Adipose tissue (tissue), 3 donors: ENCODE measurements around the gene TTLL13. TPM values are rescaled to one million over a fixed set of nuclear protein-coding genes. Genes with fewer than 3 reads are reported as not detected.
"Not testable (repeated sequence)": the region's sequence is repeated elsewhere in the genome, so short reads cannot be mapped to it uniquely, and the experiment has no call there.

Experiments used
- H3K27ac ChIP-seq: one replicate; pipeline ENCODE4 v1.5.1; 2013; ENCODE audit warnings: low read depth, low read length
- whole genome bisulfite sequencing, 3 donors: extraction: QIAGEN DNeasy Blood & Tissue Kit; methylation state at CpG; one replicate each; pipeline ENCODE4 v1.1.7; 2013; 5-methylcytosine and 5-hydroxymethylcytosine counted together
- polyA plus RNA-seq, 3 donors: library from polyadenylated mRNA; stranded (reverse); fragments of 200-250 nt; gene quantifications; one replicate each; pipeline ENCODE4 v1.2.3, GENCODE V29; 2013
- donor health status: healthy with polysubstance abuse.
- donor health status: Bipolar disorder and iron deficiency.
- donor health status: healthy.

The TTLL13 gene
- polyA plus RNA-seq, 3 donors: 0.08 TPM; not detected in 2

- peak within 1 kb of the TSS; percentile 82 for H3K27ac ChIP-seq
- WGBS, 3 donors: 0% methylated on average over 59 of the region's 59 CpGs
Observed at GRCh38 chr15:90265271-90266060, 16.1 kb downstream of the TTLL13 start, which contains the start of gene NGRN. NGRN (plus strand) TSS chr15:90265672; CDS start chr15:90265713, 41 bp downstream.

DNA sequence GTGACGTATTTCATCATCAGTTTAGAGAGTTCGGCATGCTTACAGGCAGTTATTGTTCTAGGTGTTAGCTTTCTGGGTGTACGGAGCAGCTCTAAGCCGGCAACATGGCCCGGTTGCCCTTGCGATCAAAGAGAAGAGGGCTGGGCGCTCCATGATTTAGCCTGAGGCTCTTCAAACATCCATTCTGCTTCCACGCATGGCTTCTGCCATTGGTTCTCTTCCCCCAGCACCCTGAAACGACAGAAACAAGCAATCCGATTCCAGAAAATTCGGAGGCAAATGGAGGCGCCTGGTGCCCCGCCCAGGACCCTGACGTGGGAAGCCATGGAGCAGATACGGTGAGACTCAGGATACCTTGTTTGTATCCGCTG lies 16.7 kb downstream of the TTLL13 start:
- WGBS, 3 donors: 0 to 1% (median 0%) methylated on average over 16 of the region's 16 CpGs

DNA sequence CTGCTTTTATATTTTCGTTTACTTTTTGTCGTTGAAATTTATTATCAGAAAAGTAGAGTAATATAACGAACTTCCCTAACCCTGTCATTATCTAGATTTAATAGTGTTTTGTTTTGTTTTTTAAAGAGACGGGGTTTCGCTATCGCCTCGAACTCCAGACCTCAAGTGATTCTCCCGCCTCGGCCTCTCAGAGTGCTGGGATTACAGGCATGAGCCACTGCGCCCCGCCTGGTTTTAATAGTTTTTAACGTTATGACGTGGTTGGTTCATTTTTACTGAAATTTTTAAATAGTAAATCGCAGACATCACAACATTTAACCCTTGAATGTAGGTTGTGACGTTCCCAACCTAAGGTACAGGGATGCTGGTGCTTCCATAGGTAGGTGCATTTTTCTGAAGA lies 17.1 kb downstream of the TTLL13 start:
- peak overlapping the region; percentile 79 for H3K27ac ChIP-seq

More for the DNA sequence above, 16.7 kb downstream of the TTLL13 start:
- peak overlapping the region; percentile 79 for H3K27ac ChIP-seq

DNA sequence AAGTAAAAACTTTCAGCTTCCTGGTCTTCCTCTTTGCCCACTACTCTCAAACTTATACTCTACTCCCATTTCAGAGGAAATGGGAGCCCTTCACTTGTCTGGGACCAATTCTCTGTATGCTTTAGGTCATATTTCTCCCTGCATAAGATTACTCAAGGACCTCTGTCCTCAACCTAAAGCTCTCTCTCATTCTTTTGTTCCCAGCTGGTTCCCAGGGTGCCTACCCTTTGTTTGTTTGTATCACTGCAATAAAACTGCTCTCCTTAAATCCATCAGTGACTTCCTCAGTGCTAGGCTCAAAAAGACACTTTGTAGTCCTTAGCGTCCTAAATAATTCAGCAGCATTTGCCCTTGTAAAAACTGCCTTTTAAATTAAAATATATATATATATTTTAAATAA lies 19.1 kb downstream of the TTLL13 start:
- 45 to 72% (median 58%) methylated on average over 1 of the region's 1 CpG for WGBS, 3 donors
- no peak overlapping the region for H3K27ac ChIP-seq

More for the DNA sequence above, 17.1 kb downstream of the TTLL13 start:
- WGBS, 3 donors: 10 to 16% (median 14%) methylated on average over 15 of the region's 15 CpGs

- 83 to 92% (median 91%) methylated on average over 10 of the region's 10 CpGs for WGBS, 3 donors
- no peak overlapping the region for H3K27ac ChIP-seq
Observed at GRCh38 chr15:90270502-90271150, 21.3 kb downstream of the TTLL13 start.

DNA sequence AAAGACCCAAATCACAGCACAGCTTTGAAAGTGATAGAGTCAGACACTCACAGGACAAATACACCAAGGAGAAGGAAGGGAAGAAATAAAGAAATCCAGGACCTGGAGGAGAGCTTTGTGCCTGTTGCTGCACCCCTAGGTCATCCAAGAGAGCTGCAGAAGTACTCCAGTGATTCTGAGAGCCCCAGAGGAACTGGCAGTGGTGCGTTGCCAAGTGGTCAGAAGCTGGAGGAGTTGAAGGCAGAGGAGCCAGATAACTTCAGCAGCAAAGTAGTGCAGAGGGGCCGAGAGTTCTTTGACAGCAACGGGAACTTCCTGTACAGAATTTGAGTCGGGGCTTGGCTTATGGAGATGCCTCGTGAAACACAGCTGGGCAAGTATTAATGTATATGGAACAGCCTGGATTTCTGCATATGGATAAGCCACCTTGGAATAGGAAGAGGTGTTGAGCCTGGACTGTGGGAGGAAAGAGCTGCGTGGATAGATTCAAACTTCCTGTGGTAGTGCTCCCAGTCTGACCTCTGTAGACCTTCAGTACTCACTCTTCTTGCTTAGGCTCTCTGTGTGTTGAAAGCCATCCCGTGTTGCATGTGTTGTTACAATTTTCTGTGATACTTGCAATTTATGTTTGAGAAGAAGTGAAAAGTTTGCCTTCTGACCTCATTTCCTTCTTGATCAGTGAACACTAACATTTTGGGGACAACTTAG lies 22.3 kb downstream of the TTLL13 start:
- H3K27ac ChIP-seq: no peak overlapping the region
- 55 to 72% (median 67%) methylated on average over 7 of the region's 7 CpGs for WGBS, 3 donors

DNA sequence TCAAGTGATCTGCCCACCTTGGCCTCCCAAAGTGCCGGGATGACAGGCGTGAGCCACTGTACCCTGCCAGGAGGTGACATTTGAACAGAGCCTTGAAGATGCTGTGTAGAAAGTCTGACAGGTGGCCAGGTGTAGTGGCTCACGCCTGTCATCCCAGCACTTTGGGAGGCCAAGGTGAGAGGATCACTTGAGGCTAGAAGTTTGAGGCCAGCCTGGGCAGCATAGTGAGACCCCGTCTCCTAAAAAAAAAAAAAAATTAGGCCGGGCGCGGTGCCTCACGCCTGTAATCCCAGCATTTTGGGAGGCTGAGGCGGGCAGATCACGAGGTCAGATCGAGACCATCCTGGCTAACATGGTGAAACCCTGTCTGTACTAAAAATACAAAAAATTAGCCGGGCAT lies 29.1 kb downstream of the TTLL13 start:
- 95 to 99% (median 97%) methylated on average over 12 of the region's 12 CpGs for WGBS, 3 donors
- not testable (repeated sequence) for H3K27ac ChIP-seq

DNA sequence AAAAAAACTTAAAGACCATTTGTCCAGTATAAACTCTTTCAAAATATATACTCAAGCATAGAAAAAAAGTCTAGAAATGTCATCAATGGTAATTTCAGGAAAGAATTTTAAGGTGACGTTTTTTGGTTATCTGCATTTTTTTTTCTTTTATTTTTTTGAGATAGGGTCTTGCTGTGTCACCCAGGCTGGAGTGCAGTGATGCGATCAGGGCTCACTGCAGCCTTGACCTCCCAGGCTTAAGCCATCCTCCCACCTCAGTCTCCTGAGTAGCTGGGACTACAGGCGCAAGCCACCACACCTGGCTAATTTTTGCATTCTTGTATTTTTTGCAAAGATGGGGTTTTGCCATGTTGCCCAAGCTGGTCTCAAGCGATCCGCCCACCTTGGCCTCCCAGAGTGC lies 31.4 kb downstream of the TTLL13 start:
- H3K27ac ChIP-seq: not testable (repeated sequence)
- 92 to 94% (median 93%) methylated on average over 5 of the region's 5 CpGs for WGBS, 3 donors

- H3K27ac ChIP-seq: not testable (repeated sequence)
- WGBS, 3 donors: 17 to 76% (median 71%) methylated on average over 6 of the region's 6 CpGs
Observed at GRCh38 chr15:90281637-90282036, 32.3 kb downstream of the TTLL13 start.

GRCh38 chr15:90286678-90287077 lies 37.3 kb downstream of the TTLL13 start:
- no peak overlapping the region for H3K27ac ChIP-seq

DNA sequence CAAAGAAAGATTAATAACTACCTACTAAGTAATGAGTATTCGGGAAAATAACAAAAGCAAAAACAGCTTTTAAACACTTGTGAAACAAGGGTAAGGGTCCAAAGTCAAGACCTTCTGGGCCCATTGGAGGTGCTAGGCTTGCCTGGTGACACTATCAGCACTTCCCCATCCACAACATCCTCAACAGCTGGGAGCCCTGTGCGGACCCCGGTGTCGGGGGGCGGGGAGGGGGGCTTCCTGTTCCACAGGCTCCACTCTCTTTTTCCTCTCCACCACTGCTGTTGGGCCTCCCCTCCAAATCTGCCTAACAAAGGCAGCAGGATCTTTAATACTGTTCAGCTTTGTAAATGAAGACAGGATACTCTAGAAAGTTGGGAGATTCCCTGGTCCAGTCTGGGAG lies 37.7 kb downstream of the TTLL13 start:
- WGBS, 3 donors: 36 to 53% (median 44%) methylated on average over 5 of the region's 5 CpGs
- H3K27ac ChIP-seq: no peak overlapping the region

- no peak overlapping the region for H3K27ac ChIP-seq
- 71 to 89% (median 74%) methylated on average over 6 of the region's 6 CpGs for WGBS, 3 donors
Observed at GRCh38 chr15:90287946-90288345, 38.6 kb downstream of the TTLL13 start.

DNA sequence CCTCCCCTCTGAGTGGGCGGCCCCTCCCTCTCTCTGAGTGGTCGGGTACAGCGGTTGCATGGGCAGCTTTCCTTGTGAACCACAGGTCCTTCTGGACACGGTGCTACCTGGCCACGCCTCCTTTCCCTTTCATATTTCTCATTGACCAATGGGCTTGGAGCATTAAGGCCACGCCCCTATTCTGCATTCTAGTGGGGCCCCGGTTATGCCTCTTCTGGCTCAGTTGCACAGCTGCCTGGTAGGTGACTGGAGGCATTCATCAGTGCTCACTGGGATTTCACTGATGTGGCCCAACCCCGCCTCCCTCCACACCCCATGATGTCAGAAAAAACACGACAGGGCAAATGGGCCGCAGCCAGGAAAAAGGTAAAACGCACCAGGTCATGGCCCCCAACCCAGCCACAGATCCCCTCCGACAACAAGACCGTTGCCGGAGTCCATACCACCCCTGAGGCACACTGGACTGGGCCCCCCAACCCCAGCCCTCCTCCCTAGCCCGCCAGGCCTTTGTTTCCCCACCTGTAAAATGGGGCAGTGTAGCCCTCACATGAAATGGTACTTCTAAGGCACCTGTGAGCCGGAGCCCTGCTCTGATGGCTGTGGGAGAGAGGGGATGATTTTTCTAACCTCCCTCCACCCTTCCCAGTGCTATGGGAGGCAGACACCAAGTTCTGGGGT lies 42.5 kb downstream of the TTLL13 start:
- H3K27ac ChIP-seq: no peak overlapping the region
- WGBS, 3 donors: 78 to 82% (median 79%) methylated on average over 16 of the region's 16 CpGs

DNA sequence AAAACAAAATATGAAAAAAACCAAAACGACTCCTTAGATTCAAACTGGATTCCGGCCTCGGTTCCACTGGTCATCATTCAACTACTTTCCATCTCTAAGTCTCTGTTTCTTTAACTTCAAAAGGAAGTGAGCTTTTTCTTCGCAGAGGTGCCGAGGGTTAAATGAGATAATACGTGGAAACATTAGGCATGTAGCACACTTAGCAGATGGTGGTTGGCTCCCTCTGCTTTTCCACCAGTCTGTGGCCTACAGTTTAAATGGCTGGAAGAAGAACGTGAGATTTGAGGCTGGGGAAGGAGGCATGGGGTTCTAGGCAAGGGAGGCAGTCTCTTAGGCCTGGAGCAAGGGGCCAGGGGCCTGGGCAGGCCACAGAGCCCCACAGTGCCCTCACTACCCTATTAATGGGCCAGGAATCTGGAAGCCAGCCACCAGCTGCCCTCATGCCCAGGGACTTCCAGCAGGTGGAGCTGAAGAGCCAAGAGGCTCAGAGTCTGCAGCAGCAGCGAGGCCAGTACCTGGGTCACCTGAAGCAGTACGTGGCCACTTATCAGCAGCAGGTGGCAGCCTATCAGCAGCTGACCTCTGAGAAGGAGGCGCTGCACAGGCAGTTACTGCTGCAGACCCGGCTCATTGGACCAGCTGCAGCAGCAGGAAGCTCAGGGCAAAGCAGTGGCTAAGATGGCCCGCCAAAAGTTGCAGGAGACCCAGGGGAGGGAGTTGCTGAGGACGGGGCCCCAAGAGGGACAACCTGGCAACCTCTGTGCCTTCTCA lies 43.9 kb downstream of the TTLL13 start:
- not testable (repeated sequence) for H3K27ac ChIP-seq
- 41 to 54% (median 49%) methylated on average over 13 of the region's 13 CpGs for WGBS, 3 donors

DNA sequence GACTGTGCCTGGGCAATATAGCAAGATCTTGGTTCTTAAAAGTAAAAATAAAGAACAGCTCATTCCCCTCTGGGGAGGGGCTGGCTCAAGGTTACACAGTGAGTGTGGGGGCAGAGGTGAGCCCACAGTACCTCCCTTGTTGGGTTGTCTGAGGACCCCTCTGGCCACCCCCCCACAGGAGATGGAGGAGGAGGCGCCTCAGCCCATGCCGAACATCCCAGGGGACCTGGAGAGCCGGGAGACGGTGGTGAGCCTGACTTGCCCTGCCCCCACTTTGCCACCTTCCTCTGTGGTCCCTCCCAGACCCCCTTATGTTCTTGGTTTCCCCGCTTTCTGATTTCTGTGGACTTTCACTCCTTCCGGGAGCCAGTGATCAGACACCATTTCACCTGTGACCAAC lies 44.8 kb downstream of the TTLL13 start:
- no peak overlapping the region for H3K27ac ChIP-seq
- 36 to 77% (median 72%) methylated on average over 6 of the region's 6 CpGs for WGBS, 3 donors

DNA sequence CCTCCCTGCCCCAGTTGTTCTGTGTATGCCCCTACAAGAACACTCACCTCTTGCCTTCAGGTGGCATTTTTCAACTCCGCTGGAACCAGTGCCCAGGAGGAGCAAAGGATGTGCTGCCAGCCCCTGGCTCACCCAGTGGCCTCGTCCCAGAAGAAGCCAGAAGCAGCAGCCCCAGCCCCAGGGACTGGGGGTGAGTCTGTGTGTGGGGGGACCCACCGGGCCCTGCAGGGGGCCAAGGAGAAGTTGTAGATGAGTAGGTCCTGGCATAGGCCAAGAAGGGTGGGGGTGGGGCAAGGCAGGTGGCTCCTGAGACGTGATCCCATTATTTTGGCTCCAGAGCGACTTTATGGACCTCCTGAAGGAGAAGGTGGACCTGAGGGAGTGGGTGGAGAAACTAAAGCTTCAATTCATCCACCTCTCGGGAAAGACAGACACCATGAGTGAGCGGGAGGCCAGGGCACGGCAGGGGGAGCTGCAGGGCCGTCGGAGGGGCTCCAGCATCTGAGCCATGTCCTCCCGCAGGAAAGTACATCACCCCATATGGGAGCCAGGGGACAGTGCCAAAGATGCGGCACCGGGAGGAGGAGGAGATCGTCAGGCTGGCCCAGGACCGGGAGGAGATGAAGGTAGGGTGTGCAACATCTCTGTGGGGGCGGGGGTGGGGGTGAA lies 45.4 kb downstream of the TTLL13 start:
- no peak overlapping the region for H3K27ac ChIP-seq
- WGBS, 3 donors: 43 to 74% (median 72%) methylated on average over 16 of the region's 16 CpGs

DNA sequence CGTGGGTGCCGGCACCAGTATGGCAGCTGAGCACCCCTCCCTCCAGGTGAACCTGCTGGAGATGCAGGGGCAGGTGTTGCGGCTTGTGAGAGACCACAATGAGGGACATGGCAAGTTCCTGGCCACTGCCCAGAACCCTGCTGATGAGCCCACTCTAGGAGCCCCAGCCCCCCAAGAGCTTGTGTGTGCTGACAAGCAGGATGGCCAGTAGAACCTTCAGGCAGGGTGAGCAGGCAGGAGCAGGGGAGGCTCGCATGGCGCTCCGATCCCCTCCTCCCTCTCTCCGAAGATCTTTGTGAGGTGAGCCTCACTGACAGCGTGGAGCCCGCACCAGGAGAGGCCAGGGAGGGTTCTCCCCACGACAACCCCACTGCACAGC lies 45.9 kb downstream of the TTLL13 start:
- WGBS, 3 donors: 27 to 68% (median 64%) methylated on average over 9 to 10 of the region's 10 CpGs
- H3K27ac ChIP-seq: no peak overlapping the region
